Measurements from ENCODE around the gene PLEKHG4. TPM values are rescaled to one million over a fixed set of nuclear protein-coding genes. Genes with fewer than 3 reads are reported as not detected.

PLEKHG4 gene
- total RNA-seq, 4 donors from 2014 or later = 3.0 to 14.4 (median 6.1) TPM

DNA sequence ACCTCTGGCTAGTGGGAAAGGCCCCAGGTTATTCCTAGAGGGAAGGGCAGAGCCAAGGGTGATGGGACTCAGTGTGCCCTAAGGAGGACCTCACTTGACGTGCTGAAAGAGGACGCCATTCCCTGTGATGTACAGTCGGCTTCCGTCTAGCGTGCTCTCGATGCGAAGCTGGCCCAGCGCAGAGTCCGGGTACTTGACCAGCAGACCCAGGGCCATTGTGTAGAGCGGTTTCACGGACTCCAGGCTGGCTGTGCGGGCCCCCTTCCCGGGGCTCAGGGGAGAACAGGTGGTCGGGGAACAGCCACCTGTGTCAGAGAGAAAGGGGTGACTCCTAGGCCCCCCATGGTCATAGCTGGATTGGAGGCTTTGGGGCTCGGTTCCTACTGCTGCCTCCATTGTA, 19.9 kb downstream of the PLEKHG4 start:
- Histone ChIP-seq H3K27me3 (peaks cover 5% of the 10 kb centered on the region), H3K27ac (no peak overlapping the region), H3K36me3 (no peaks in the 10 kb centered on the region), H3K4me1 (peaks cover 0 to 10% (median 0%) of the 10 kb centered on the region in 3 donors), H3K9me3 (no peaks in the 10 kb centered on the region), H3K4me3 (no peak overlapping the region)
- WGBS, 2 donors (ENCODE audit: low coverage in 1 of 2) = no CpG with 5 or more reads among the region's 15 CpGs
- ATAC-seq = no peak
- TF ChIP-seq, protein P1, sequence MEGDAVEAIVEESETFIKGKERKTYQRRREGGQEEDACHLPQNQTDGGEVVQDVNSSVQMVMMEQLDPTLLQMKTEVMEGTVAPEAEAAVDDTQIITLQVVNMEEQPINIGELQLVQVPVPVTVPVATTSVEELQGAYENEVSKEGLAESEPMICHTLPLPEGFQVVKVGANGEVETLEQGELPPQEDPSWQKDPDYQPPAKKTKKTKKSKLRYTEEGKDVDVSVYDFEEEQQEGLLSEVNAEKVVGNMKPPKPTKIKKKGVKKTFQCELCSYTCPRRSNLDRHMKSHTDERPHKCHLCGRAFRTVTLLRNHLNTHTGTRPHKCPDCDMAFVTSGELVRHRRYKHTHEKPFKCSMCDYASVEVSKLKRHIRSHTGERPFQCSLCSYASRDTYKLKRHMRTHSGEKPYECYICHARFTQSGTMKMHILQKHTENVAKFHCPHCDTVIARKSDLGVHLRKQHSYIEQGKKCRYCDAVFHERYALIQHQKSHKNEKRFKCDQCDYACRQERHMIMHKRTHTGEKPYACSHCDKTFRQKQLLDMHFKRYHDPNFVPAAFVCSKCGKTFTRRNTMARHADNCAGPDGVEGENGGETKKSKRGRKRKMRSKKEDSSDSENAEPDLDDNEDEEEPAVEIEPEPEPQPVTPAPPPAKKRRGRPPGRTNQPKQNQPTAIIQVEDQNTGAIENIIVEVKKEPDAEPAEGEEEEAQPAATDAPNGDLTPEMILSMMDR (IDR thresholded peaks at IDR 0.05) = no peak
- TF ChIP-seq POLR2A (IDR thresholded peaks at IDR 0.05) (no peak), POLR2AphosphoS5 (IDR thresholded peaks at IDR 0.05) (no peak), EP300 (IDR thresholded peaks at IDR 0.05) (no peak)

DNA sequence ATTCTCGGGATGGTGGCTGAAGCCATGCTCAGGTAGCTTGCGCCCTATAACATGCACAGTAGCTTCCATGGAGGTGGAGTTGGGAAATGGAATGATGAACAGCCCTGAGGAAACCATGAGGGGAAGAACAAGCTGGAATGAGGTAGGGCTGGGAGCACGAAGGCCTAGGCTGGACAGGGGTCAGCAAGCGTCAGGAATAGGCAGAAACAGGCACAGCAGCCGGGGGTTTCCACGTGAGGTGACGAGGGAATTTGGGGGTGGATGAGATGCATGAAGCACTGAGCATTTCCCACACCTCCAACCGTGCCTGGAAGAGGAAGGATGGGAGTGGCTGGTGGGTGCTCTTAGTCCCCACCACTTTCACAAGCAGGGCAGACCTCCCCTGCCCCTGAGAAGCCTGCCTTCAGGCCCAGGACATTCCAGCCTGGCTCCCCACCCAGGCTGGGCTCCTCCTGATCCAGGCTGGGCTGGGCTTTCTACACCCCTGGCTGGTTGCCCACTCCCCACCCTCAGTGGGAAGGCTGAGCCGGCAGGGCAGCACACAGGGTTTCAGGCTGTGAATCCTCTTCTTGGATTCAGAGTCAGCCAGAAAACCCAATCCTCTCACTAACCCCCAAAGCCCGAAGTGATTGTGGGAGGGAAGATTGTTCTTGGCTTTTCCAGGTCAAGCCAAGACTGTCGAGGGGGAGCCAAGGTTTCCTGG, 21.9 kb downstream of the PLEKHG4 start:
- Histone ChIP-seq H3K4me3 (no peak overlapping the region), H3K27me3 (peaks cover 5% of the 10 kb centered on the region), H3K4me1 (peaks cover 0 to 10% (median 0%) of the 10 kb centered on the region in 3 donors), H3K9me3 (no peaks in the 10 kb centered on the region), H3K36me3 (no peaks in the 10 kb centered on the region), H3K27ac (peak overlapping the region in 2 of 4 donors; percentile 46 to 47)
- TF ChIP-seq, protein P1 (IDR thresholded peaks at IDR 0.05) = no peak
- TF ChIP-seq POLR2A (IDR thresholded peaks at IDR 0.05) = no peak
- TF ChIP-seq EP300 (IDR thresholded peaks at IDR 0.05) = no peak
- no peak for TF ChIP-seq POLR2AphosphoS5 (IDR thresholded peaks at IDR 0.05)
- 80 to 95% methylated on average over 5 to 6 of the region's 11 CpGs for WGBS, 2 donors (ENCODE audit: low coverage in 1 of 2)
- peak; percentile 78 for ATAC-seq

DNA sequence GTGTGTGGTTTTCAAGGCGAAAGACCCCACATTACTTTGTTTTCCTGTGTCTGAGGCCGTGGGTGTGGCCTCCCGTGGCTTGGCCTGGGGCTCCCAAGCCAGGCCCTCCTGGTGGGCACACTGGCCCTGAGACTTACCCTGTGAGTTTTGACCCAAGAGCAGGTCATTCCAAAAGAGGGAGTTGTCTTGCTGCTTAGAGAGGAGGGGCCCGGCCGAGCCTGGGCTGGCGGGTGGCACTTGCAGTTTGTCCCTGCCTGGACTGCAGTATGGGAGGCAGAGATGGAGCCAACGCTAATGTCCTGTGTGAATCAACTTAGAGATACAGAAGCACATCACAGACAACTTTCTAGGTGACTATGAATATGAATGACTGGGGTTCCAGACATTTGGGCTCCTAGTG, 22.7 kb downstream of the PLEKHG4 start:
- no peak for ATAC-seq
- no peak for TF ChIP-seq EP300 (IDR thresholded peaks at IDR 0.05)
- no peak for TF ChIP-seq POLR2AphosphoS5 (IDR thresholded peaks at IDR 0.05)
- TF ChIP-seq, protein P1 (IDR thresholded peaks at IDR 0.05) = no peak
- no peak for TF ChIP-seq POLR2A (IDR thresholded peaks at IDR 0.05)
- WGBS, 2 donors (ENCODE audit: low coverage in 1 of 2) = 61% methylated on average over 3 of the region's 7 CpGs; no CpG with 5 or more reads in 1 of the 2 donors
- H3K27ac ChIP-seq = peak overlapping the region in 2 of 4 donors; percentile 46 to 47
- peaks cover 5% of the 10 kb centered on the region for H3K27me3 ChIP-seq
- no peaks in the 10 kb centered on the region for H3K36me3 ChIP-seq
- H3K4me1 ChIP-seq = peaks cover 0 to 10% (median 0%) of the 10 kb centered on the region in 3 donors
- H3K9me3 ChIP-seq = no peaks in the 10 kb centered on the region
- no peak overlapping the region for H3K4me3 ChIP-seq

DNA sequence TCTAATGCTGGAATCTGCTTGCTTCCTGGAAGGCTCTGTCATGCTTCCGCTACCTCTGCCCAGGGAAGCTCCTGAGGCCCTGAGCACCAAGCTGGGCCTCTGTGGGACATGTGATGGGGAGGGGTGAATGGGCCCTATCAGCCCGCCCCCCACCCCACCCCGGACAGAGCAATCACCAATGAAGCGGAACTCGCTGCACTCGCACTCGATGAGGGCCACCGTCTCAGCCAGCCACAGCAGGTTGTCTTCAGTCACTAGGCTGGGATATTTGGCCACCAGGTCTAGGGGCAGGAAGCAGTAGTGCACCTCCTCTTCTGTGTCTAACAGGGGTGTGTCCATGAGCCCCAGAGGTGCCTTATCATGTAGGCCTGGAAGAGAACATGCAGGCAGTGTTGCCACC, 23.6 kb downstream of the PLEKHG4 start:
- H3K36me3 ChIP-seq = no peaks in the 10 kb centered on the region
- no peak for ATAC-seq
- no peak overlapping the region for H3K4me3 ChIP-seq
- TF ChIP-seq EP300 (IDR thresholded peaks at IDR 0.05) = no peak
- no peak for TF ChIP-seq POLR2A (IDR thresholded peaks at IDR 0.05)
- TF ChIP-seq POLR2AphosphoS5 (IDR thresholded peaks at IDR 0.05) = no peak
- TF ChIP-seq, protein P1 (IDR thresholded peaks at IDR 0.05) = no peak
- peaks cover 5% of the 10 kb centered on the region for H3K27me3 ChIP-seq
- peaks cover 0 to 10% (median 0%) of the 10 kb centered on the region in 3 donors for H3K4me1 ChIP-seq
- H3K27ac ChIP-seq = no peak overlapping the region
- WGBS, 2 donors (ENCODE audit: low coverage in 1 of 2) = 65% methylated on average over 4 of the region's 8 CpGs; no CpG with 5 or more reads in 1 of the 2 donors
- H3K9me3 ChIP-seq = no peaks in the 10 kb centered on the region

DNA sequence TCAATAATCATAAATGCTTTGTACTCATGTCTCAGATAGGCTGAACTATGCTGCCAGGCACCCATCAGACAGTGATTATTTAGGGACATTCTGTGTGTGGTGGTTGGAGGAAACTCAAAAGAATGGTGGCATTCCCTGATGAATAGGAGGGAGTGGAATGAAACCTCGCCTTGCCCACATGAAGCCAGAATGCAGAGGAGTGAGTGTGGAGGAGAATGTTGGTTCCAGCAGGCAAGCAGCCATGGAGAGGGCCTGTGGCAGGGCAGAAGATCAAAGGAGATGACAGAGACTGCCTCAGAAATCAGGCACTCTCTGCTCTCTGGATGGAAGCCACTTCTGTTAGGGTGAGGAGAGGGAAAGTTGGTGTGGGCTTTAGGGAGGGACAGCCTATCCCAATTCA, 24.7 kb downstream of the PLEKHG4 start:
- H3K9me3 ChIP-seq = no peaks in the 10 kb centered on the region
- 67 to 100% methylated on average over 1 of the region's 1 CpG for WGBS, 2 donors (ENCODE audit: low coverage in 1 of 2)
- H3K27me3 ChIP-seq = no peaks in the 10 kb centered on the region
- peaks cover 0 to 10% (median 0%) of the 10 kb centered on the region in 3 donors for H3K4me1 ChIP-seq
- no peak overlapping the region for H3K27ac ChIP-seq
- no peak for TF ChIP-seq POLR2AphosphoS5 (IDR thresholded peaks at IDR 0.05)
- no peaks in the 10 kb centered on the region for H3K36me3 ChIP-seq
- no peak overlapping the region for H3K4me3 ChIP-seq
- no peak for ATAC-seq

All from gastroesophageal sphincter (tissue), 4 donors.